IMR-90 (cell line): Measurements from ENCODE around the gene CERT1. TPM values are rescaled to one million over a fixed set of nuclear protein-coding genes. Genes with fewer than 3 reads are reported as not detected.

Experiments used
- ATAC-seq: fragments of 200-7000 bp; cut with Tn5 transposase; 2 replicates; pipeline ENCODE4 v1.9.1; 2020; ENCODE audit warnings: low read depth, mild to moderate bottlenecking, moderate library complexity
- BruUV-seq: library from RNA; stranded (reverse); fragments of 400-500 nt; replicated peaks from 2 replicates; lab custom pipeline; 2021; lab: Mats Ljungman, UMichigan
- CTCF ChIA-PET: fragments of 300-600 bp; formaldehyde crosslinking; extraction: SDS; loops from one replicate; lab custom pipeline; 2021; ENCODE audit warnings: antibody characterized with exemption; lab: Yijun Ruan, JAX
- POLR2A ChIA-PET: fragments of 300-600 bp; sonication (Branson Sonifier 250); formaldehyde crosslinking; loops from one replicate; lab custom pipeline; 2022; ENCODE audit warnings: antibody characterized with exemption; ENCODE audit not compliant: unreplicated experiment; lab: Charles Lee
- DNase-seq: peaks from one replicate; pipeline ENCODE4 v3.0.0; 2013
- H2AFZ ChIP-seq: replicated peaks from 2 replicates; pipeline ENCODE3; 2013; ENCODE audit warnings: low read length, mild to moderate bottlenecking; ENCODE audit not compliant: poor library complexity
- H2AK5ac ChIP-seq: 2 replicates; pipeline ENCODE4 v1.6.1; 2013; ENCODE audit warnings: low read depth, low read length, inconsistent platforms
- H2AK9ac ChIP-seq: replicated peaks from 2 replicates; pipeline ENCODE3; 2013; ENCODE audit warnings: mild to moderate bottlenecking, low read depth, low read length, moderate library complexity; ENCODE audit not compliant: poor library complexity
- H2BK120ac ChIP-seq: 2 replicates; pipeline ENCODE4 v1.6.1; 2013; ENCODE audit warnings: low read depth, low read length, inconsistent platforms
- H2BK15ac ChIP-seq: 3 replicates; pipeline ENCODE4 v1.6.1; 2013; ENCODE audit warnings: low read depth, low read length, inconsistent platforms
- H2BK20ac ChIP-seq: 2 replicates; pipeline ENCODE4 v1.6.1; 2013; ENCODE audit warnings: low read depth, mild to moderate bottlenecking, inconsistent platforms, low read length, moderate library complexity
- H2BK5ac ChIP-seq: 2 replicates; pipeline ENCODE4 v1.6.1; 2013; ENCODE audit warnings: mild to moderate bottlenecking, low read depth, low read length, inconsistent platforms; ENCODE audit not compliant: poor library complexity, severe bottlenecking
- H3K14ac ChIP-seq: replicated peaks from 2 replicates; pipeline ENCODE4 v1.6.1; 2013; ENCODE audit warnings: low read depth, low read length, inconsistent platforms
- H3K18ac ChIP-seq: 2 replicates; pipeline ENCODE4 v1.6.1; 2013; ENCODE audit warnings: low read depth, low read length, control low read depth
- H3K23ac ChIP-seq: 2 replicates; pipeline ENCODE4 v1.6.1; 2013; ENCODE audit warnings: low read depth, low read length, inconsistent platforms
- H3K27ac ChIP-seq: 2 replicates; pipeline ENCODE4 v1.5.1; 2013; ENCODE audit warnings: mild to moderate bottlenecking, control low read depth, low read length; ENCODE audit not compliant: insufficient read depth
- H3K27me3 ChIP-seq: 2 replicates; pipeline ENCODE4 v1.6.1; 2013; ENCODE audit warnings: low read length; ENCODE audit not compliant: control insufficient read depth, insufficient read depth
- H3K36me3 ChIP-seq: 2 replicates; pipeline ENCODE4 v1.6.1; 2013; ENCODE audit warnings: low read length, mixed read lengths; ENCODE audit not compliant: control insufficient read depth, insufficient read depth
- H3K4ac ChIP-seq: 2 replicates; pipeline ENCODE4 v1.6.1; 2013; ENCODE audit warnings: low read depth, low read length, inconsistent platforms
- H3K4me1 ChIP-seq: 2 replicates; pipeline ENCODE4 v1.6.1; 2013; ENCODE audit warnings: low read length, mixed read lengths; ENCODE audit not compliant: control insufficient read depth, insufficient read depth
- H3K4me2 ChIP-seq: 2 replicates; pipeline ENCODE4 v1.6.1; 2013; ENCODE audit warnings: low read depth, mild to moderate bottlenecking, control low read depth, low read length, moderate library complexity
- H3K4me3 ChIP-seq: 2 replicates; pipeline ENCODE4 v1.5.1; 2013; ENCODE audit warnings: low read depth, mild to moderate bottlenecking, control low read depth, low read length, moderate library complexity; ENCODE audit not compliant: insufficient read depth
- H3K56ac ChIP-seq: 2 replicates; pipeline ENCODE4 v1.6.1; 2013; ENCODE audit warnings: low read length, inconsistent platforms; ENCODE audit not compliant: insufficient read depth; ENCODE audit errors: extremely low read depth
- H3K79me1 ChIP-seq, 2 experiments: 2 replicates each; pipeline ENCODE4 v1.6.1; 2013; ENCODE audit warnings: low read length in 2 of 2, inconsistent platforms in 1 of 2, low read depth in 1 of 2
- H3K9ac ChIP-seq: 2 replicates; pipeline ENCODE4 v1.6.1; 2013; ENCODE audit warnings: low read depth, low read length, control low read depth
- H3K9me1 ChIP-seq: 2 replicates; pipeline ENCODE4 v1.6.1; 2013; ENCODE audit warnings: low read length, inconsistent platforms; ENCODE audit not compliant: insufficient read depth
- H3K9me3 ChIP-seq: 2 replicates; pipeline ENCODE4 v1.6.1; 2013; ENCODE audit warnings: low read length; ENCODE audit not compliant: control insufficient read depth, insufficient read depth
- H4K20me1 ChIP-seq: 2 replicates; pipeline ENCODE4 v1.6.1; 2013; ENCODE audit warnings: low read length, inconsistent platforms; ENCODE audit not compliant: insufficient read depth
- H4K5ac ChIP-seq: 2 replicates; pipeline ENCODE4 v1.6.1; 2013; ENCODE audit warnings: mild to moderate bottlenecking, low read depth, low read length, control low read depth
- H4K8ac ChIP-seq, 2 experiments: 2 replicates each; pipeline ENCODE4 v1.6.1; 2013; ENCODE audit warnings: low read depth in 2 of 2, low read length in 2 of 2, control low read depth in 1 of 2, inconsistent platforms in 1 of 2
- H4K91ac ChIP-seq: 2 replicates; pipeline ENCODE4 v1.6.1; 2013; ENCODE audit warnings: low read depth, low read length, inconsistent platforms; ENCODE audit not compliant: insufficient read depth
- BHLHE40 ChIP-seq: fragments of 150-350 bp; IDR thresholded peaks from 2 replicates; pipeline ENCODE4 v1.6.1; 2016; ENCODE audit warnings: mild to moderate bottlenecking, low read depth, low read length
- CHD1 ChIP-seq: IDR thresholded peaks from 2 replicates; pipeline ENCODE4 v1.6.1; 2012; ENCODE audit warnings: low read depth, low read length, improper control_type of control experiment
- FOS ChIP-seq: fragments of 150-350 bp; IDR thresholded peaks from 2 replicates; pipeline ENCODE4 v1.6.1; 2016; ENCODE audit warnings: low read depth, low read length
- MAFK ChIP-seq: IDR thresholded peaks from 2 replicates; pipeline ENCODE4 v1.6.1; 2012; ENCODE audit warnings: low read depth, low read length, improper control_type of control experiment
- NFE2L2 ChIP-seq: fragments of 150-350 bp; IDR thresholded peaks from 2 replicates; pipeline ENCODE4 v1.6.1; 2016; ENCODE audit warnings: low read depth, mild to moderate bottlenecking, low read length
- POLR2A ChIP-seq: IDR thresholded peaks from 2 replicates; pipeline ENCODE4 v1.6.1; 2012; ENCODE audit warnings: mild to moderate bottlenecking, low read depth, low read length
- RAD21 ChIP-seq: IDR thresholded peaks from 2 replicates; pipeline ENCODE4 v1.6.1; 2012; ENCODE audit warnings: low read length, improper control_type of control experiment
- RCOR1 ChIP-seq: IDR thresholded peaks from 2 replicates; pipeline ENCODE4 v1.6.1; 2012; ENCODE audit warnings: mild to moderate bottlenecking, low read length, improper control_type of control experiment; ENCODE audit not compliant: insufficient replicate concordance
- SMC3 ChIP-seq: fragments of 150-350 bp; IDR thresholded peaks from 2 replicates; pipeline ENCODE4 v1.6.1; 2016; ENCODE audit warnings: low read depth, mild to moderate bottlenecking, antibody characterized with exemption, low read length, moderate library complexity
- WGBS, 2 experiments: methylation state at CpG; one replicate each; pipeline versions ENCODE4 v1.1.5 to v1.1.7; 2013; ENCODE audit warnings: missing lambda C conversion rate in 2 of 2; ENCODE audit not compliant: insufficient read length in 1 of 2; ENCODE audit errors: extremely low coverage in 2 of 2; 5-methylcytosine and 5-hydroxymethylcytosine counted together
- dilution Hi-C: fragments of 300-500 bp; cut with HindIII; formaldehyde crosslinking; loops from one replicate; pipeline ENCODE4 v1.14.3; 2018; ENCODE audit warnings: low sequenced_read_pairs; ENCODE audit not compliant: unreplicated experiment
- in situ Hi-C: fragments of 300-500 bp; cut with MboI; formaldehyde crosslinking; loops from 3 replicates; pipeline ENCODE4 v1.14.3; 2019; ENCODE audit warnings: low sequenced_read_pairs, inconsistent platforms, mixed read lengths
- intact Hi-C: fragments of 100-400 bp; cut with micrococcal nuclease; formaldehyde crosslinking; loops from 2 replicates; pipeline ENCODE4 v1.10.0; 2022
- polyA plus RNA-seq, 3 experiments: library from polyadenylated mRNA; depleted of rRNA; stranded (reverse); fragments of >200 nt; gene quantifications; 2 replicates each; pipeline ENCODE4 v1.2.3, GENCODE V29; 2012; ENCODE audit warnings: low replicate concordance in 1 of 3
- total RNA-seq: library from RNA; depleted of rRNA; stranded (reverse); fragments of >200 nt; gene quantifications from 2 replicates; pipeline ENCODE4 v1.2.3, GENCODE V29; 2012
- TF ChIP-seq, protein P1 (sequence below): fragments of 150-350 bp; IDR thresholded peaks from 2 replicates; pipeline ENCODE4 v1.6.1; 2016; ENCODE audit warnings: low read depth, mild to moderate bottlenecking, low read length, moderate library complexity, borderline replicate concordance
- TF ChIP-seq, protein P2 (sequence below): fragments of 150-350 bp; IDR thresholded peaks from 2 replicates; pipeline ENCODE4 v1.6.1; 2017; ENCODE audit warnings: mild to moderate bottlenecking, antibody characterized with exemption, low read length, low read depth
- TF ChIP-seq, protein P3 (sequence below): conservative IDR thresholded peaks from 2 replicates; pipeline ENCODE4 v1.5.1; 2012; ENCODE audit warnings: mild to moderate bottlenecking, low read depth, low read length, improper control_type of control experiment

The CERT1 gene
- total and polyA plus RNA-seq, 2 of the 4 experiments (the other 2 are of a cell fraction), result 7.2 TPM

GRCh38 chr5:75450069-75450468 lies 61.4 kb downstream of the CERT1 start:
- no peak overlapping the region for H3K56ac ChIP-seq
- DNase-seq, result no peak
- no peak overlapping the region for H2AK9ac ChIP-seq
- peaks cover 8 to 16% of the 10 kb centered on the region in 2 experiments; a peak in 3 of 4 replicates for H3K79me1 ChIP-seq
- H3K4me1 ChIP-seq, result no peaks in the 10 kb centered on the region
- H3K27me3 ChIP-seq, result no peaks in the 10 kb centered on the region
- ATAC-seq, result no peak
- H3K9me1 ChIP-seq, result no peaks in the 10 kb centered on the region
- no peak overlapping the region for H3K23ac ChIP-seq
- no peak overlapping the region for H4K8ac ChIP-seq
- no peak overlapping the region for H2AK5ac ChIP-seq
- H4K20me1 ChIP-seq, result no peaks in the 10 kb centered on the region
- no peak overlapping the region for H3K4me2 ChIP-seq
- H3K36me3 ChIP-seq, result peaks cover 8% of the 10 kb centered on the region
- ChIA-PET CTCF (no interaction called here), POLR2A (no interaction called here)
- H2BK5ac ChIP-seq, result no peak overlapping the region
- H2BK120ac ChIP-seq, result no peak overlapping the region
- H3K18ac ChIP-seq, result no peak overlapping the region
- H3K14ac ChIP-seq, result no peak overlapping the region
- dilution Hi-C loops (no loop called here), in situ Hi-C loops (no loop called here), intact Hi-C loops (no loop called here)
- no peak overlapping the region for H4K91ac ChIP-seq
- H2BK15ac ChIP-seq, result no peak overlapping the region
- H2AFZ ChIP-seq, result no peak overlapping the region
- no peak overlapping the region for H3K9ac ChIP-seq
- H3K4ac ChIP-seq, result no peak overlapping the region
- no peak overlapping the region for H4K5ac ChIP-seq
- H3K27ac ChIP-seq, result no peak overlapping the region
- BruUV-seq, result no TSS peak
- H2BK20ac ChIP-seq, result no peak overlapping the region
- H3K9me3 ChIP-seq, result peaks cover 6% of the 10 kb centered on the region
- WGBS, 2 experiments, result no CpG with 5 or more reads among the region's 1 CpG
- TF ChIP-seq NFE2L2 (no peak), POLR2A (no peak), RAD21 (no peak), SMC3 (no peak), RCOR1 (no peak), CHD1 (no peak), MAFK (no peak), FOS (no peak), BHLHE40 (no peak)
- TF ChIP-seq, protein P1, sequence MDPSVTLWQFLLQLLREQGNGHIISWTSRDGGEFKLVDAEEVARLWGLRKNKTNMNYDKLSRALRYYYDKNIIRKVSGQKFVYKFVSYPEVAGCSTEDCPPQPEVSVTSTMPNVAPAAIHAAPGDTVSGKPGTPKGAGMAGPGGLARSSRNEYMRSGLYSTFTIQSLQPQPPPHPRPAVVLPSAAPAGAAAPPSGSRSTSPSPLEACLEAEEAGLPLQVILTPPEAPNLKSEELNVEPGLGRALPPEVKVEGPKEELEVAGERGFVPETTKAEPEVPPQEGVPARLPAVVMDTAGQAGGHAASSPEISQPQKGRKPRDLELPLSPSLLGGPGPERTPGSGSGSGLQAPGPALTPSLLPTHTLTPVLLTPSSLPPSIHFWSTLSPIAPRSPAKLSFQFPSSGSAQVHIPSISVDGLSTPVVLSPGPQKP, result no peak
- TF ChIP-seq, protein P2, sequence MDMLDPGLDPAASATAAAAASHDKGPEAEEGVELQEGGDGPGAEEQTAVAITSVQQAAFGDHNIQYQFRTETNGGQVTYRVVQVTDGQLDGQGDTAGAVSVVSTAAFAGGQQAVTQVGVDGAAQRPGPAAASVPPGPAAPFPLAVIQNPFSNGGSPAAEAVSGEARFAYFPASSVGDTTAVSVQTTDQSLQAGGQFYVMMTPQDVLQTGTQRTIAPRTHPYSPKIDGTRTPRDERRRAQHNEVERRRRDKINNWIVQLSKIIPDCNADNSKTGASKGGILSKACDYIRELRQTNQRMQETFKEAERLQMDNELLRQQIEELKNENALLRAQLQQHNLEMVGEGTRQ, result no peak
- TF ChIP-seq, protein P3, sequence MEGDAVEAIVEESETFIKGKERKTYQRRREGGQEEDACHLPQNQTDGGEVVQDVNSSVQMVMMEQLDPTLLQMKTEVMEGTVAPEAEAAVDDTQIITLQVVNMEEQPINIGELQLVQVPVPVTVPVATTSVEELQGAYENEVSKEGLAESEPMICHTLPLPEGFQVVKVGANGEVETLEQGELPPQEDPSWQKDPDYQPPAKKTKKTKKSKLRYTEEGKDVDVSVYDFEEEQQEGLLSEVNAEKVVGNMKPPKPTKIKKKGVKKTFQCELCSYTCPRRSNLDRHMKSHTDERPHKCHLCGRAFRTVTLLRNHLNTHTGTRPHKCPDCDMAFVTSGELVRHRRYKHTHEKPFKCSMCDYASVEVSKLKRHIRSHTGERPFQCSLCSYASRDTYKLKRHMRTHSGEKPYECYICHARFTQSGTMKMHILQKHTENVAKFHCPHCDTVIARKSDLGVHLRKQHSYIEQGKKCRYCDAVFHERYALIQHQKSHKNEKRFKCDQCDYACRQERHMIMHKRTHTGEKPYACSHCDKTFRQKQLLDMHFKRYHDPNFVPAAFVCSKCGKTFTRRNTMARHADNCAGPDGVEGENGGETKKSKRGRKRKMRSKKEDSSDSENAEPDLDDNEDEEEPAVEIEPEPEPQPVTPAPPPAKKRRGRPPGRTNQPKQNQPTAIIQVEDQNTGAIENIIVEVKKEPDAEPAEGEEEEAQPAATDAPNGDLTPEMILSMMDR, result no peak
- no peak overlapping the region for H3K4me3 ChIP-seq
